IPS-15b (cell line): ENCODE results near the gene FCHO1.
"Not testable (repeated sequence)": the region's sequence is repeated elsewhere in the genome, so short reads cannot be mapped to it uniquely, and the experiment has no call there.

Source experiments
- H3K27me3 ChIP-seq: one replicate; pipeline ENCODE4 v1.6.1; 2013; ENCODE audit warnings: low read length; ENCODE audit not compliant: control insufficient read depth, insufficient read depth
- H3K36me3 ChIP-seq: one replicate; pipeline ENCODE4 v1.6.1; 2013; ENCODE audit warnings: low read length; ENCODE audit not compliant: control insufficient read depth, insufficient read depth
- H3K4me1 ChIP-seq: one replicate; pipeline ENCODE4 v1.6.1; 2013; ENCODE audit warnings: mild to moderate bottlenecking, low read length; ENCODE audit not compliant: control insufficient read depth, insufficient read depth
- H3K4me3 ChIP-seq: one replicate; pipeline ENCODE4 v1.5.1; 2013; ENCODE audit warnings: low read depth, low read length
- H3K9ac ChIP-seq: one replicate; pipeline ENCODE4 v1.6.1; 2013; ENCODE audit warnings: low read depth, mild to moderate bottlenecking, low read length
- H3K9me3 ChIP-seq: one replicate; pipeline ENCODE4 v1.6.1; 2013; ENCODE audit warnings: mild to moderate bottlenecking, low read length; ENCODE audit not compliant: control insufficient read depth, insufficient read depth

FCHO1 gene

DNA sequence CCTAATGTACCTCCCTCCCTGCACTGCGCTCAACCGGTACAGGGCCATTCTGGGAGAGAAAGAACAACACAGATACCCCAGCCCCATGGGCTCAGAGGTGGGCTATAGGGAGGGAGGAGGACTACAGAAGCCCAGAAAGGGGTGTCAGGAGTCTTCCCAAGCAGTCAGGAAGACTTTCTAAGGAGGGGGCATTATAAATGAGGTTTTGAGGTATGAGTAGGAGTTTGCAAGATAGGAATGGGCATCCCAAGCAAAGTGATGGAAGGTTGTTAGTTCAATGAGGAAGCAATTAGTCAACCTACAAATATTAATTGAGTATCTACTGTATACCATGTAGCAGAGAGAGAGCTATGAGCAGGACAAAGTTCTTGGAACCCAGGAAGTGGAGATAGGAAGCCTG lies 37.4 kb downstream of the FCHO1 start:
- Histone ChIP-seq H3K4me1 (no peaks in the 10 kb centered on the region), H3K27me3 (no peaks in the 10 kb centered on the region), H3K9me3 (no peaks in the 10 kb centered on the region), H3K36me3 (peaks cover 5% of the 10 kb centered on the region), H3K4me3 (no peak overlapping the region), H3K9ac (no peak overlapping the region)

- Histone ChIP-seq H3K36me3 (no peaks in the 10 kb centered on the region), H3K9ac (no peak overlapping the region), H3K4me1 (no peaks in the 10 kb centered on the region), H3K27me3 (no peaks in the 10 kb centered on the region), H3K9me3 (no peaks in the 10 kb centered on the region), H3K4me3 (no peak overlapping the region)
Measured at GRCh38 chr19:17790059-17790780, 38.9 kb downstream of the FCHO1 start.

DNA sequence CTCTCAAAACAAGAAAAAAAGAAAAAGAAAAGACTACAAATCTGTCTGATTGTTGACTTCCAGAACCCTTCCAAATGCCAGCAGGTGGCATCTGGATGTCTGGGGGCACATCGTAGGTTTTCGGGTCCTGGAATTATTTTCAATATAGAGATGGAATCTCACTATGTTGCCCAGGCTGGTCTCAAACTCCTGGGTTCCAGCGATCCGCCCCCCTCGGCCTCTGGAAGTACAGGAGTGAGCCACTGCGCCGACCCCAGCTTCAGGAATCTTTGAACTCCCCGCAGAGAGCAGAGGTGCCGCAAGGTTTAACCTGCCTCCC lies 43.1 kb downstream of the FCHO1 start:
- Histone ChIP-seq H3K9me3 (no peaks in the 10 kb centered on the region), H3K4me1 (no peaks in the 10 kb centered on the region), H3K4me3 (peak overlapping the region; percentile 75), H3K36me3 (no peaks in the 10 kb centered on the region), H3K27me3 (peaks cover 2% of the 10 kb centered on the region), H3K9ac (no peak overlapping the region)

GRCh38 chr19:17794731-17795494 lies 43.6 kb downstream of the FCHO1 start, which contains the start of gene B3GNT3:
TSS of gene B3GNT3 (plus strand) at chr19:17795138. CDS start at chr19:17807808, 12,670 bp downstream.
- no peaks in the 10 kb centered on the region for H3K9me3 ChIP-seq
- no peaks in the 10 kb centered on the region for H3K4me1 ChIP-seq
- H3K36me3 ChIP-seq, result no peaks in the 10 kb centered on the region
- H3K9ac ChIP-seq, result no peak within 1 kb of the TSS
- peak within 1 kb of the TSS; percentile 75 for H3K4me3 ChIP-seq
- H3K27me3 ChIP-seq, result peaks cover 2% of the 10 kb centered on the region

- no peak overlapping the region for H3K9ac ChIP-seq
- no peaks in the 10 kb centered on the region for H3K4me1 ChIP-seq
- no peaks in the 10 kb centered on the region for H3K36me3 ChIP-seq
- peak overlapping the region; percentile 75 for H3K4me3 ChIP-seq
- no peaks in the 10 kb centered on the region for H3K9me3 ChIP-seq
- peaks cover 2% of the 10 kb centered on the region for H3K27me3 ChIP-seq
Measured at GRCh38 chr19:17795495-17795856, 44.2 kb downstream of the FCHO1 start.

GRCh38 chr19:17796013-17796837 lies 44.9 kb downstream of the FCHO1 start:
- Histone ChIP-seq H3K27me3 (peaks cover 2% of the 10 kb centered on the region), H3K4me3 (no peak overlapping the region), H3K36me3 (no peaks in the 10 kb centered on the region), H3K4me1 (no peaks in the 10 kb centered on the region), H3K9me3 (no peaks in the 10 kb centered on the region), H3K9ac (no peak overlapping the region)

GRCh38 chr19:17796838-17797423 lies 45.7 kb downstream of the FCHO1 start:
- no peaks in the 10 kb centered on the region for H3K36me3 ChIP-seq
- peaks cover 2% of the 10 kb centered on the region for H3K27me3 ChIP-seq
- no peak overlapping the region for H3K9ac ChIP-seq
- no peaks in the 10 kb centered on the region for H3K4me1 ChIP-seq
- no peaks in the 10 kb centered on the region for H3K9me3 ChIP-seq
- H3K4me3 ChIP-seq, result no peak overlapping the region

GRCh38 chr19:17797424-17798201 lies 46.3 kb downstream of the FCHO1 start:
- peaks cover 2% of the 10 kb centered on the region for H3K27me3 ChIP-seq
- H3K9ac ChIP-seq, result no peak overlapping the region

GRCh38 chr19:17798599-17798998 lies 47.3 kb downstream of the FCHO1 start:
- not testable (repeated sequence) for H3K9me3 ChIP-seq, H3K4me3 ChIP-seq, H3K36me3 ChIP-seq, H3K27me3 ChIP-seq, H3K9ac ChIP-seq, H3K4me1 ChIP-seq

More at GRCh38 chr19:17797424-17798201, 46.3 kb downstream of the FCHO1 start:
- H3K36me3 ChIP-seq, result no peaks in the 10 kb centered on the region
- no peaks in the 10 kb centered on the region for H3K4me1 ChIP-seq
- H3K9me3 ChIP-seq, result no peaks in the 10 kb centered on the region
- H3K4me3 ChIP-seq, result no peak overlapping the region

- Histone ChIP-seq H3K4me3 (no peak overlapping the region), H3K36me3 (no peaks in the 10 kb centered on the region), H3K27me3 (no peaks in the 10 kb centered on the region), H3K4me1 (no peaks in the 10 kb centered on the region), H3K9me3 (no peaks in the 10 kb centered on the region), H3K9ac (no peak overlapping the region)
Measured at GRCh38 chr19:17802137-17802858, 51.0 kb downstream of the FCHO1 start.
